Upper lobe of right lung (tissue), 1 donor: ENCODE measurements around the gene SERINC5. TPM values are rescaled to one million over a fixed set of nuclear protein-coding genes. Genes with fewer than 3 reads are reported as not detected.

Experiments used
- ATAC-seq: fragments of 200-7000 bp; cut with Tn5 transposase; one replicate; pipeline ENCODE4 v1.9.1; 2020; ENCODE audit warnings: mild to moderate bottlenecking, moderate library complexity
- DNase-seq: peaks from one replicate; pipeline ENCODE4 v3.0.0-alpha.2; 2020
- H3K27ac ChIP-seq: fragments of 200-600 bp; one replicate; pipeline ENCODE4 v1.8.0; 2022
- H3K27me3 ChIP-seq: fragments of 200-600 bp; one replicate; pipeline ENCODE4 v1.8.0; 2022; ENCODE audit warnings: mild to moderate bottlenecking
- H3K36me3 ChIP-seq: fragments of 200-600 bp; one replicate; pipeline ENCODE4 v1.8.0; 2022
- H3K4me1 ChIP-seq: fragments of 200-600 bp; one replicate; pipeline ENCODE4 v1.8.0; 2022
- H3K4me3 ChIP-seq: fragments of 200-600 bp; one replicate; pipeline ENCODE4 v1.8.0; 2022; ENCODE audit warnings: mild to moderate bottlenecking
- H3K9me3 ChIP-seq: fragments of 200-600 bp; one replicate; pipeline ENCODE4 v1.8.0; 2022
- intact Hi-C: fragments of 100-400 bp; cut with DNase I; formaldehyde crosslinking; loops from one replicate; pipeline ENCODE4 v1.11.0; 2022
- total RNA-seq: library from RNA; stranded (reverse); fragmentation: NEBNext Ultra II Directional; extraction: Animal tissue kit (Norgen Biotek cat#: 25700); gene quantifications from one replicate; pipeline ENCODE4 v1.2.1, GENCODE V29; 2021
- TF ChIP-seq, protein P1 (sequence below): fragments of 200-600 bp; IDR thresholded peaks from one replicate; pipeline ENCODE4 v1.8.0; 2022; ENCODE audit warnings: antibody characterized with exemption
- donor health status: DM: no; HTN: yes; CAD: no; lungs with severe emphysema.

The SERINC5 gene
- total RNA-seq, 1 donor from 2014 or later = 60.4 TPM

GRCh38 chr5:80254767-80255430 lies 949 bp downstream of the SERINC5 start:
- H3K27ac ChIP-seq = peak overlapping the region; percentile 98
- intact Hi-C loops = loop anchor here (10.0 kb wide), 1 partner anchor 50 kb away; no protein-coding TSS in a partner anchor
- H3K9me3 ChIP-seq = no peaks in the 10 kb centered on the region
- H3K4me1 ChIP-seq = peaks cover 46% of the 10 kb centered on the region
- H3K4me3 ChIP-seq = peak overlapping the region; percentile 76
- no peak for DNase-seq
- H3K36me3 ChIP-seq = no peaks in the 10 kb centered on the region
- H3K27me3 ChIP-seq = no peaks in the 10 kb centered on the region
- TF ChIP-seq, protein P1, sequence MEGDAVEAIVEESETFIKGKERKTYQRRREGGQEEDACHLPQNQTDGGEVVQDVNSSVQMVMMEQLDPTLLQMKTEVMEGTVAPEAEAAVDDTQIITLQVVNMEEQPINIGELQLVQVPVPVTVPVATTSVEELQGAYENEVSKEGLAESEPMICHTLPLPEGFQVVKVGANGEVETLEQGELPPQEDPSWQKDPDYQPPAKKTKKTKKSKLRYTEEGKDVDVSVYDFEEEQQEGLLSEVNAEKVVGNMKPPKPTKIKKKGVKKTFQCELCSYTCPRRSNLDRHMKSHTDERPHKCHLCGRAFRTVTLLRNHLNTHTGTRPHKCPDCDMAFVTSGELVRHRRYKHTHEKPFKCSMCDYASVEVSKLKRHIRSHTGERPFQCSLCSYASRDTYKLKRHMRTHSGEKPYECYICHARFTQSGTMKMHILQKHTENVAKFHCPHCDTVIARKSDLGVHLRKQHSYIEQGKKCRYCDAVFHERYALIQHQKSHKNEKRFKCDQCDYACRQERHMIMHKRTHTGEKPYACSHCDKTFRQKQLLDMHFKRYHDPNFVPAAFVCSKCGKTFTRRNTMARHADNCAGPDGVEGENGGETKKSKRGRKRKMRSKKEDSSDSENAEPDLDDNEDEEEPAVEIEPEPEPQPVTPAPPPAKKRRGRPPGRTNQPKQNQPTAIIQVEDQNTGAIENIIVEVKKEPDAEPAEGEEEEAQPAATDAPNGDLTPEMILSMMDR = no peak
- ATAC-seq = peak; percentile 3

GRCh38 chr5:80251636-80252035 lies 4.2 kb downstream of the SERINC5 start:
- Histone ChIP-seq H3K36me3 (no peaks in the 10 kb centered on the region), H3K27me3 (no peaks in the 10 kb centered on the region), H3K4me1 (peaks cover 58% of the 10 kb centered on the region), H3K27ac (no peak overlapping the region), H3K9me3 (no peaks in the 10 kb centered on the region), H3K4me3 (no peak overlapping the region)
- ATAC-seq (no peak), DNase-seq (no peak)
- TF ChIP-seq, protein P1 = no peak
- intact Hi-C loops = loop anchor here (10.0 kb wide), 1 partner anchor 47 kb away; no protein-coding TSS in a partner anchor

- Histone ChIP-seq H3K27me3 (no peaks in the 10 kb centered on the region), H3K9me3 (no peaks in the 10 kb centered on the region), H3K4me3 (no peak overlapping the region), H3K27ac (no peak overlapping the region), H3K36me3 (no peaks in the 10 kb centered on the region), H3K4me1 (peaks cover 64% of the 10 kb centered on the region)
- no peak for DNase-seq
- ATAC-seq = no peak
- intact Hi-C loops = loop anchor here (10.0 kb wide), 1 partner anchor 46 kb away; no protein-coding TSS in a partner anchor
- TF ChIP-seq, protein P1 = no peak
Measured at GRCh38 chr5:80250801-80251200, 5.0 kb downstream of the SERINC5 start.

DNA sequence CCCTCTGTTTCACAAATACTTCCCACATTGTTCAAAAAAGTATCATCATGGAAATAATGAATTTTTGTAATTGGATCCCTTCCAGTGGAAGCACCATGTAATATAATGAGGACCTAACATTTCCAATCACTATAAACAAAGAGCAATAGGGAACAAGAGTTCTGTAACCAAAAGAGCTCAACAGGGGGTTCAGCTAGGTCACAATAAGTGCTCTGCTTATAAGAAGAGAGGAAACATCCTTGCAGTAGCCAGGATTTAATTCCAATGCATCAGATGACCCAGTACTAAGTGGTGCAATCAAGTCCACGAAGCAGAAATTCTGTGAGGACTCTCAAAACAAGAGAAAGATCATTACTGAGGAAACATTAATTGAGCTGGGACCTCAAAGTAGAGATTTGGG lies 5.9 kb downstream of the SERINC5 start:
- Histone ChIP-seq H3K27ac (no peak overlapping the region), H3K4me1 (peaks cover 73% of the 10 kb centered on the region), H3K4me3 (no peak overlapping the region), H3K27me3 (no peaks in the 10 kb centered on the region), H3K36me3 (no peaks in the 10 kb centered on the region), H3K9me3 (no peaks in the 10 kb centered on the region)
- ATAC-seq = no peak
- intact Hi-C loops = loop anchor here (10.0 kb wide), 1 partner anchor 45 kb away; no protein-coding TSS in a partner anchor
- TF ChIP-seq, protein P1 = no peak
- no peak for DNase-seq

GRCh38 chr5:80248378-80248777 lies 7.5 kb downstream of the SERINC5 start:
- ATAC-seq = no peak
- TF ChIP-seq, protein P1 = no peak

More at GRCh38 chr5:80248378-80248777, 7.5 kb downstream of the SERINC5 start:
- Histone ChIP-seq H3K4me1 (peaks cover 60% of the 10 kb centered on the region), H3K9me3 (no peaks in the 10 kb centered on the region), H3K27me3 (no peaks in the 10 kb centered on the region), H3K4me3 (no peak overlapping the region), H3K27ac (no peak overlapping the region), H3K36me3 (no peaks in the 10 kb centered on the region)
- intact Hi-C loops = no loop called here
- DNase-seq = no peak
